ENCODE measurements around the gene MAP7.

MAP7 gene

DNA sequence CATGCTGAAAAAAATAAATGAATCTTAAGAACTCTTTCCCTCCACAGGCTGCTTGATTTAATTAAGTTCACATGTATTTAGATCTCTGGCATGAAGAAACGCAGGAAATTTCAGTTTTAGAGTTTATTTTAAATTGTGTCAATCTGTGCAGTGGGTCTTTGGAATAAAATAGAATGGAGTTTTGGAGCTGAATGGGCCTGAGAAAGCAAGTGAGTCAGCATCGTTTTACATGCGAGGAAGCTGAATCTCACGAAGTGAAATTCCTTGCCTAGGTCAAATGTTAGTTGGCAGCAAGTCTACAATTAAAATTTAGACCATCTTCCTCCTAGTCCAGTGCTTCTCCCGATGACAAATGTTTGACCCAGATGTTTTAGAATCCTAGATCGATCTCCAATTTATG, 22.4 kb downstream of the MAP7 start:
- no peak for DNase-seq

DNA sequence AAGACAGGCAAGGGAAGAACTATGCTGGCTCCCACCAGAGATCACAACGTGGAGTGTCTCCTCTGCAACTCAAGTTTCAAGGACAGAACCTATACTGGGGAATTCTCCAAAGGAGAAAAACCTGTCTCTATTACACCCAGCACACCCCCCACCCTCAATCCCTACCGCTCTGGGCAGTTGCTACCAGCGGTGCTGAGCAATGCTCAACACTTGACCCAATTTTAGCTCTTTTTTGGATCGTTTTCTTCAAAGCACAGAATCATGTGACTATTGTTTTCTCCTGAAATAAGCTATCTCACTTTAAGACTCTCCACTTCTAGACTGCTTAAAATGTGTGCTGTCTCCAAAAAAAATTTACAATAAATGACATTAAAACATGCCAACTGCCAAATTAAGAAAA, 23.3 kb downstream of the MAP7 start:
- DNase-seq = no peak

- DNase-seq = peak; percentile 55
Measured at GRCh38 chr6:136526196-136526930, 23.9 kb downstream of the MAP7 start.

GRCh38 chr6:136525586-136526195, 24.5 kb downstream of the MAP7 start:
- DNase-seq = no peak

GRCh38 chr6:136524936-136525413, 25.2 kb downstream of the MAP7 start:
- DNase-seq = no peak

- DNase-seq = no peak
Measured at GRCh38 chr6:136524339-136524935, 25.8 kb downstream of the MAP7 start.

DNA sequence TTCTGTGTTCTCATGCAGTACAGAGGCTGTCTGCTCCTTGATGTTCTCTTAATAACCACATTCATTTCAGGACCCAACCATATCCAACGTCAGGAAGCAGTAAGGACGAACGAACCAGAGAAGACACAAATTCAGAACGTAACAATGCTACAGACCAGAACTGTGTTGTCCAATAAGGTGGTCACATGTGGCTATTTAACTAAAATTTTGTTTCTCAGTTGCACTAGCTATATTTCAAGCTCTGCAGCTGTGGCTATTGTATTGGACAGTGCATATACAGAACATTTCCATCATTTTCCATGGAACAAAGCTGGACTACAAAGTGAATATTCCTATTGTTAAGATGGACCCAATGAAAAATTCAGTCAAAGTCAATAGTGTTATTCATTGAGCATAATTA, 27.0 kb downstream of the MAP7 start:
- no peak for DNase-seq

- DNase-seq = no peak
Measured at GRCh38 chr6:136522636-136523035, 27.6 kb downstream of the MAP7 start.

DNA sequence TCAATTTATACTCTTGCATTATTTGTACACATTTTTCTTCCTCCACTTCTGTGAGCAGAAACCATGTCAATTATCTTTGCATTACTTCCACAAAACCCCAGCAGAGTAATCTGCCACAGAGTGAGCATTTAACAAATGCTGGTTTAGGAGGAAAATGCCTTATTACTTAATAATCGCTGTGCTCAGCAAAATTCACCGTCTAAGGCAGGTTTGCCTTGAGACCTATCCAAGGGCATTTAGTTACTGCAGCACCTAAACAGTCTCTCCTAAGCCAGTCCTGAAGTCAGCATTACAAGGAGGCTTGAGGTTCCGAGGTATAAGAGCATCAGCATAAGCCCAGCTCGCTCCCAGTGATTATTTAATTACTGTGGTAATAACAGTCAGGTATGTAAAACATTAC, 28.3 kb downstream of the MAP7 start:
- DNase-seq = no peak

- no peak for DNase-seq
Measured at GRCh38 chr6:136521427-136521826, 28.8 kb downstream of the MAP7 start.

DNA sequence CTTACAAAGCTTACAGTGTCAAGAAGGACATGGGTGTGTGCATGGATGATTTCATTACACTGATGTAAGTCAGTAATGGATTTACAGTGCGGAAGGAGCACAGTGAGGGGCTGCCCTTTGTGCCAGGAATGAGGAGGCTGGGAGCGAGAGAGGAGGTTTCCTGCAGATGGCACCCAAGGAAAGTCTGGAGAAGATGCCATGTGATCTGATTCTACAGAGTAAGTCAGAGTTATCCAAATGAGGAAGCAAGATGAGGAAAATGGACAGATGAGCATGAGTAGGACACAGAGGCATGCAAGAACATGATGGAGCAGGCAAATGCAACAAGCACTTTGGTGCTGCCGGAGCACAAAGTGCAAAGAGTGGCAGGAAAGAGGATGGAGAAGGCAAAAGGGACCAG, 29.7 kb downstream of the MAP7 start:
- DNase-seq = no peak

- no peak for DNase-seq
Measured at GRCh38 chr6:136517582-136517981, 32.6 kb downstream of the MAP7 start.

- no peak for DNase-seq
Measured at GRCh38 chr6:136517002-136517401, 33.2 kb downstream of the MAP7 start.

GRCh38 chr6:136514591-136514990, 35.6 kb downstream of the MAP7 start:
- DNase-seq = no peak

DNA sequence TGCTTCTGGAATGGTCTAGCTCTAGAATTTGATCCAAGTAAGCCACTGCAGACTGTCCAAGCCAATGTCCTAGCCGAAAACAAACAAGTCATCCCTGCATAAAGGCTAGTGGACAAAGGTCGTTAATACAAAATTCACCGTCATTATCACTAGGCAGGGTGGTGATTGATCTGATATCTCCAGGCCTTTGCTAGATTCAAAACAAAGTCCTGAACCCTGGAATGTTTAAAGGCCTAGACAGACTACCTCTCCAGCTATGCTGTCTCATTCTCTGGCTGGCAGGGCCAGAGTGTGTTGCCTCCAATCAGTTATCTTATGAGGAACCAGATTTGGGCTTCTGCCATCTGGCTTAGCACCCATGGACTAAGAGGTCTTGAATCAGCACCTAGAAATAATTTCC, 38.3 kb downstream of the MAP7 start:
- DNase-seq = no peak

DNA sequence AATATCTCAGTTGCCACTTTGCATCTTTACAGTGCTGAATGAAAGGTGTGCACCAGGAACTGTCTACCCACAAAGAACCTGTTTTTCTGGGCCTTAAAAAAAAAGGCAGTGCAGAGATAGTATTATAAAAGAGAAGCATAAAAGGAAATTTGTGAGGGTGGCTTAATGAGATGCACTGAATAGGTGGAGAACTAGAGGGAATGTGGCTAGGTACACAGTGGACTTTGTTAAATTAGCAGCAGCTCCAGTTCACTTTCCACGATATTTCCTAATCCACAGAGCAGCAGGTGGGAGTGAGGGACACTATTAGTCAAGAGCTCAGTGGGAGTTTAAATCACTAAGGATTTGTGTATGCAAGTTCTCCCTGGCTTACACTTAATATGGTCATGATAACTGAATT, 38.8 kb downstream of the MAP7 start:
- no peak for DNase-seq

DNA sequence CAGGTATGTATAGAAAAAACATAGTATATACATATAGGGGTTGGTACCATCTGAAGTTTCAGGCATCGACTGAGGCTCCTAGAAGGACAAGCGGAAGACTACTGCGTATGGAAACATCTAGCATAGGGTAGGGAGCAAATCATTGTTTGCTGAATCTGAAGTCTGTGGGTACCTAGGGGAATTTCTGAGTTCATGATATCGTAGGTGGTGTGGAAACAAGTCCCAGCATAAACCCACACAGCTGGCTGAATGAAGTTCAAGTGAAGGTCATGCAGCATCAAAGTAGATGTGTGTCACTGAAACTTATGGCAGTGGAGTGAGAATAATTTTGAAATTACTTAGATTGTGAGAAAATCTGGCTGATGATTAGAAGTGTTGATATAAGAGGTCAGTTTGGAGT, 39.4 kb downstream of the MAP7 start:
- DNase-seq = no peak

DNA sequence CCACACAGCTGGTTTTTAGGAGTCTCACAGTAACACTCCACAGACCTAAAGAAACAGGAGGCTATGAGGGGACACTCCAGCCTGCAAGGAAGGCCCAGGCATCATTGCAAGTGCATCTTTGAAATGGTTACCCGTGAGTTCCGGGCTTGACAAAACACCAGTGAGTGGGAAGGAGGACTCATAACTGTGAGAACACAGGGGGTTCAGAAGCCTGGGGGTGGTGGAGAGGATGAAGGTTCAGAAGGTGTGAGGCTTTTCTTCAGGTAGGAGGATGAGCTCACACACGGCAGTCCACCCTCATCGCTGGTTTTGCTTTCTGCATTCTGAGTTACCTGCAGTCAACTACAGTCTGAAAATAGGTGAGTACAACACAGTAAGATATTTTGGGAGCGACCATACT, 39.9 kb downstream of the MAP7 start:
- DNase-seq = no peak

DNA sequence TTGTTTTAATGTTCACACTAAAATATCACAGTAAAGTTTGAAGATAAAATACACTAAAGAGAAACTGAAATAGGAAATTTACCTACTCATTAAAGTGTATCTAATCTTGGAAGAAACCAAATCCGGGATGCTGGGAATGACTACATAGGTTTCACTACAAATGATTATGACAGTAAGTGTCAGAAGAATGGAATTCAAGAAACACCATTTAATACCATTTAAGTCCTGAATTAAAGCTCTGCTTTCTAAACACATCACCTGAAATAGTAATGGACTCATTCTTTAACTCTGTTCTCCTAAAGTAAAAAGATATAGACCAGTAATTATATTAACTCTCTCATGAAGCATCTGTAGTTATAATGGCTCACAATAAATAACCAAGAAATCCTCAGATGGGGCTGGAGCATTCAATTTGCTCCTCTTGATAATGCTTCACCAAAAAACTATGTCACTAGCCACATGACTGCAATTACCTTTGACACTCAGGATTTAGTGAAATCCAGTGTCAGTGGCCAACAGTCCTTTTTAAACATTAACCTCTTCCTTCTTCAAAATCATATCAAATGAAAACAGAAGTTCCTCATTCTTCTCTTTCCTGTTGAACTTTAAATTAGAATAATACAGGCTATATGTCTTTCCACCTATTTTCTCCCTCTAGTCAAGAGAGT, 41.4 kb downstream of the MAP7 start:
- DNase-seq = no peak

- no peak for DNase-seq
Measured at GRCh38 chr6:136506124-136506799, 44.0 kb downstream of the MAP7 start.

- DNase-seq = no peak
Measured at GRCh38 chr6:136503303-136504029, 46.8 kb downstream of the MAP7 start.

- no peak for DNase-seq
Measured at GRCh38 chr6:136502786-136503185, 47.4 kb downstream of the MAP7 start.
